ENCODE measurements around the gene IL17C.

Gene IL17C

GRCh38 chr16:88627531-88628411, 10.6 kb upstream of the IL17C start:
- no peak for DNase-seq (ENCODE audit: low read depth in 3 of 3, low spot score in 1 of 3)

- no peak for DNase-seq (ENCODE audit: low read depth in 3 of 3, low spot score in 1 of 3)
Measured at GRCh38 chr16:88628512-88628974, 9.8 kb upstream of the IL17C start.

GRCh38 chr16:88629835-88630234, 8.5 kb upstream of the IL17C start:
- no peak for DNase-seq (ENCODE audit: low read depth in 3 of 3, low spot score in 1 of 3)

GRCh38 chr16:88630433-88630832, 7.9 kb upstream of the IL17C start:
- no peak for DNase-seq (ENCODE audit: low read depth in 3 of 3, low spot score in 1 of 3)

GRCh38 chr16:88630941-88631340, 7.4 kb upstream of the IL17C start:
- DNase-seq (ENCODE audit: low read depth in 3 of 3, low spot score in 1 of 3) = no peak

- no peak for DNase-seq (ENCODE audit: low read depth in 3 of 3, low spot score in 1 of 3)
Measured at GRCh38 chr16:88631384-88631783, 7.0 kb upstream of the IL17C start.

GRCh38 chr16:88631920-88632586, 6.3 kb upstream of the IL17C start:
- DNase-seq (ENCODE audit: low read depth in 3 of 3, low spot score in 1 of 3) = no peak

- no peak for DNase-seq (ENCODE audit: low read depth in 3 of 3, low spot score in 1 of 3)
Measured at GRCh38 chr16:88632587-88632930, 5.8 kb upstream of the IL17C start.

GRCh38 chr16:88633684-88634140, 4.7 kb upstream of the IL17C start:
- no peak for DNase-seq (ENCODE audit: low read depth in 3 of 3, low spot score in 1 of 3)

- peak in 1 of 3 donors; percentile 13 for DNase-seq (ENCODE audit: low read depth in 3 of 3, low spot score in 1 of 3)
Measured at GRCh38 chr16:88634141-88634993, 4.0 kb upstream of the IL17C start.

- no peak for DNase-seq (ENCODE audit: low read depth in 3 of 3, low spot score in 1 of 3)
Measured at GRCh38 chr16:88634994-88635670, 3.2 kb upstream of the IL17C start.

- no peak for DNase-seq (ENCODE audit: low read depth in 3 of 3, low spot score in 1 of 3)
Measured at GRCh38 chr16:88635671-88636319, 2.6 kb upstream of the IL17C start.

- no peak for DNase-seq (ENCODE audit: low read depth in 3 of 3, low spot score in 1 of 3)
Measured at GRCh38 chr16:88636488-88637265, 1.7 kb upstream of the IL17C start.

- no peak for DNase-seq (ENCODE audit: low read depth in 3 of 3, low spot score in 1 of 3)
Measured at GRCh38 chr16:88639231-88640038, 1.1 kb downstream of the IL17C start.

- no peak for DNase-seq (ENCODE audit: low read depth in 3 of 3, low spot score in 1 of 3)
Measured at GRCh38 chr16:88640039-88640495, 1.7 kb downstream of the IL17C start.

- no peak for DNase-seq (ENCODE audit: low read depth in 3 of 3, low spot score in 1 of 3)
Measured at GRCh38 chr16:88640498-88641247, 2.3 kb downstream of the IL17C start.

- no peak for DNase-seq (ENCODE audit: low read depth in 3 of 3, low spot score in 1 of 3)
Measured at GRCh38 chr16:88642881-88643643, 4.7 kb downstream of the IL17C start.

Data from stimulated activated CD4-positive, alpha-beta T cell treated with anti-CD3 and anti-CD28 coated beads, TNF-alpha, amount 100 ng/mL, for 1 hour (primary cell).